GM12878 (cell line): ENCODE results near the gene PLEKHM2. TPM values are rescaled to one million over a fixed set of nuclear protein-coding genes. Genes with fewer than 3 reads are reported as not detected.
"Not testable (repeated sequence)": the region's sequence is repeated elsewhere in the genome, so short reads cannot be mapped to it uniquely, and the experiment has no call there.

ENCODE experiments used
- ATAC-seq: fragments of 200-7000 bp; cut with Tn5 transposase; 3 replicates; pipeline ENCODE4 v1.9.1; 2020; ENCODE audit warnings: mild to moderate bottlenecking, moderate library complexity
- BruUV-seq: library from RNA; stranded (reverse); fragments of 400-500 nt; replicated peaks from 2 replicates; lab custom pipeline; 2021; lab: Mats Ljungman, UMichigan
- CTCF ChIA-PET: fragments of 300-600 bp; sonication (Branson Sonifier 250); formaldehyde crosslinking; extraction: SDS; loops from one replicate; lab custom pipeline; 2021; ENCODE audit warnings: inconsistent platforms; lab: Yijun Ruan, JAX
- POLR2A ChIA-PET: fragments of 350-600 bp; formaldehyde crosslinking; extraction: SDS; loops from one replicate; lab custom pipeline; 2021; ENCODE audit warnings: inconsistent platforms; lab: Charles Lee
- RAD21 ChIA-PET: fragments of 300-600 bp; sonication (Branson Sonifier 250); formaldehyde crosslinking; loops from one replicate; lab custom pipeline; 2023; ENCODE audit warnings: antibody characterized with exemption; ENCODE audit not compliant: unreplicated experiment; lab: Charles Lee
- SMC1A ChIA-PET: fragments of 300-600 bp; sonication (Branson Sonifier 250); formaldehyde crosslinking; loops from one replicate; lab custom pipeline; 2023; ENCODE audit not compliant: unreplicated experiment, uncharacterized antibody; lab: Charles Lee
- DNase-seq: peaks from one replicate; pipeline ENCODE4 v3.0.0-alpha.2; 2011; ENCODE audit warnings: low read depth, low spot score
- FAIRE-seq: peaks from 3 replicates; lab custom pipeline; 2011; peaks lifted over from hg19 to GRCh38; lab: Jason Lieb, UNC
- H2AFZ ChIP-seq: 2 replicates; pipeline ENCODE4 v1.6.0; 2011; ENCODE audit warnings: low read depth, low read length, control low read depth; ENCODE audit not compliant: control insufficient read depth
- H3K27ac ChIP-seq: 2 replicates; pipeline ENCODE4 v1.5.1; 2011; ENCODE audit warnings: control low read depth; ENCODE audit not compliant: control insufficient read depth, insufficient read depth
- H3K27me3 ChIP-seq, 2 experiments: replicated peaks in 1 of 2; 2 replicates each; pipeline versions ENCODE4 v1.6.0 to v1.6.1; 2011; ENCODE audit warnings: low read length in 1 of 2; ENCODE audit not compliant: control insufficient read depth in 2 of 2, insufficient read depth in 2 of 2
- H3K36me3 ChIP-seq, 2 experiments: 2 replicates each; pipeline ENCODE4 v1.5.1; 2011; ENCODE audit warnings: low read length in 1 of 2; ENCODE audit not compliant: control insufficient read depth in 2 of 2, insufficient read depth in 2 of 2
- H3K4me1 ChIP-seq: 2 replicates; pipeline ENCODE4 v1.6.1; 2011; ENCODE audit warnings: mild to moderate bottlenecking, low read length, moderate library complexity, mixed read lengths; ENCODE audit not compliant: control insufficient read depth, insufficient read depth
- H3K4me2 ChIP-seq: 2 replicates; pipeline ENCODE4 v1.6.0; 2011; ENCODE audit warnings: control low read depth; ENCODE audit not compliant: control insufficient read depth, insufficient read depth
- H3K4me3 ChIP-seq: fragments of 200-600 bp; sonication (generic); 2 replicates; pipeline ENCODE4 v1.5.1; 2016
- H3K79me2 ChIP-seq: 2 replicates; pipeline ENCODE4 v1.6.0; 2011; ENCODE audit warnings: low read length; ENCODE audit not compliant: control insufficient read depth, insufficient read depth
- H3K9ac ChIP-seq: 2 replicates; pipeline ENCODE4 v1.8.0; 2011; ENCODE audit warnings: low read length, control low read depth, mixed read lengths; ENCODE audit not compliant: control insufficient read depth, insufficient read depth
- H3K9me3 ChIP-seq: replicated peaks from 3 replicates; pipeline ENCODE4 v1.5.1; 2011; ENCODE audit warnings: mild to moderate bottlenecking, low read length; ENCODE audit not compliant: control insufficient read depth, insufficient read depth
- H4K20me1 ChIP-seq: 2 replicates; pipeline ENCODE4 v1.6.0; 2011; ENCODE audit not compliant: control insufficient read depth, insufficient read depth
- HSF1 ChIP-seq: fragments of 150-350 bp; IDR thresholded peaks from 2 replicates; pipeline ENCODE4 v1.6.1; 2014; ENCODE audit warnings: mild to moderate bottlenecking, low read depth, low read length
- RB1 ChIP-seq: fragments of 450-650 bp; formaldehyde crosslinking; IDR thresholded peaks from 2 replicates; pipeline ENCODE4 v1.6.1; 2017; ENCODE audit warnings: mild to moderate bottlenecking, borderline replicate concordance
- RFX5 ChIP-seq: IDR thresholded peaks from 2 replicates; pipeline ENCODE4 v1.6.1; 2011; ENCODE audit warnings: low read depth, low read length, improper control_type of control experiment
- SMC3 ChIP-seq: IDR thresholded peaks from 2 replicates; pipeline ENCODE4 v1.6.1; 2011; ENCODE audit warnings: low read length, improper control_type of control experiment, borderline replicate concordance
- SRF ChIP-seq, 2 experiments: IDR thresholded peaks; 2 replicates each; pipeline ENCODE4 v1.6.1; 2011; ENCODE audit warnings: low read depth in 2 of 2, low read length in 2 of 2, mild to moderate bottlenecking in 1 of 2, moderate library complexity in 1 of 2
- SUPT20H ChIP-seq: IDR thresholded peaks from 2 replicates; pipeline ENCODE4 v1.6.1; 2011; ENCODE audit warnings: low read depth, mild to moderate bottlenecking, low read length, moderate library complexity, borderline replicate concordance; ENCODE audit not compliant: control insufficient read depth
- SUZ12 ChIP-seq: fragments of 200-600 bp; sonication (generic); IDR thresholded peaks from one replicate; pipeline ENCODE4 v1.6.1; 2018; ENCODE audit warnings: antibody characterized with exemption, mild to moderate bottlenecking; ENCODE audit not compliant: unreplicated experiment
- ZNF24 ChIP-seq: fragments of 450-650 bp; IDR thresholded peaks from 2 replicates; pipeline ENCODE4 v1.6.1; 2017; ENCODE audit warnings: antibody characterized with exemption, mild to moderate bottlenecking
- ZZZ3 ChIP-seq: IDR thresholded peaks from 2 replicates; pipeline ENCODE4 v1.6.1; 2011; ENCODE audit warnings: low read depth; ENCODE audit not compliant: control insufficient read depth, insufficient read length
- WGBS: methylation state at CpG from one replicate; pipeline ENCODE4 v1.1.6; 2016; ENCODE audit warnings: low lambda C conversion rate; ENCODE audit not compliant: insufficient replicate concordance, insufficient coverage; ENCODE audit errors: missing lambda C conversion rate; 5-methylcytosine and 5-hydroxymethylcytosine counted together
- in situ Hi-C: fragments of 300-500 bp; cut with MboI; formaldehyde crosslinking; loops from 9 replicates; pipeline ENCODE4 v1.14.3; 2018; ENCODE audit warnings: mixed read lengths
- intact Hi-C: fragments of 100-400 bp; cut with micrococcal nuclease; formaldehyde crosslinking; loops from one replicate; pipeline ENCODE4 v1.14.2; 2022; ENCODE audit not compliant: unreplicated experiment
- polyA plus RNA-seq, 11 experiments: library from polyadenylated mRNA; depleted of rRNA in 4 of 11; unstranded in 6 of 11; stranded (reverse) in 5 of 11; fragments of >200 nt; fragmentation: Nextera tagmentation in 4 of 11; fragmentation: Illumina TruSeq in 1 of 11; extraction: Ambion mirVana in 4 of 11; extraction: Trizol in 1 of 11; gene quantifications; 1 replicate in 1 of 11; 2 replicates in 10 of 11; pipeline versions ENCODE4 v1.2.1 to v1.2.3, GENCODE V29; 2011 to 2016; ENCODE audit warnings: inconsistent platforms in 2 of 11, missing spikeins in 2 of 11, low read depth in 1 of 11
- total RNA-seq, 4 experiments: library from RNA; depleted of rRNA in 3 of 4; stranded (reverse); fragments of >200 nt in 3 of 4; fragmentation: Illumina TruSeq in 1 of 4; extraction: Trizol in 1 of 4; gene quantifications; 2 replicates each; pipeline versions ENCODE4 v1.2.1 to v1.2.3, GENCODE V29; 2013 to 2021

PLEKHM2 gene
- total and polyA plus RNA-seq, 10 of the 15 experiments (the other 5 are each of a cell fraction or from before 2014, with no cell fraction given) = 0.37 to 55.2 (median 19.3) TPM

DNA sequence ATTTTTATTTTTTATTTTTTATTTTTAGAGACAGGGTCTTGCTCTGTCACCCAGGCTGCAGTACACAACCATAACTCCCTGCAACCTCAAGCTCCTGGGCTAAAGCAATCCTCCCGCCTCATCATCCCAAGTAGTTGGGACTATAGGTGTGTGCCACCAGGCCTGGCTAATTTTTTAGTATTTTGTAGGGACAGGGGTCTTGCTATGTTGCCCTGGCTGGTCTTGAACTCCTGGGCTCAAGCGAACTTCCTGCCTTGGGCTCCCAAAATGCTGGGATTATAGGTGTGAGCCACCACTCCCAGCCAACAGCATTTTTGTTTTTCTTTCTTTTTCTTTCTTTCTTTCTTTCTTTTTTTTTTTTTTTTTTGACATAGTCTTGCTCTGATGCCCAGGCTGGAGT, 14.1 kb downstream of the PLEKHM2 start:
- H3K79me2 ChIP-seq = peaks cover 40% of the 10 kb centered on the region
- H3K27ac ChIP-seq = no peak overlapping the region; the same call in 1 of the 2 replicates
- POLR2A ChIA-PET = interaction anchor here (1.1 to 3.7 kb wide), 4 partner anchors 9 to 44 kb away, joined by 3 to 22 read pairs (median 4); no protein-coding TSS in a partner anchor
- BruUV-seq = no TSS peak
- 86% methylated on average over 2 of the region's 2 CpGs for WGBS
- RAD21 ChIA-PET = interaction anchor here (0.6 to 2.8 kb wide), 10 partner anchors 12 to 112 kb away, joined by 3 to 22 read pairs (median 7); no protein-coding TSS in a partner anchor
- H4K20me1 ChIP-seq = no peaks in the 10 kb centered on the region
- SMC1A ChIA-PET = interaction anchor here (0.9 to 2.9 kb wide), 12 partner anchors 10 to 106 kb away, joined by 5 to 25 read pairs (median 8); no protein-coding TSS in a partner anchor
- H3K9ac ChIP-seq = no peak overlapping the region
- no peak overlapping the region for H2AFZ ChIP-seq
- no peak for FAIRE-seq
- peaks cover 14% of the 10 kb centered on the region for H3K4me1 ChIP-seq
- no peaks in the 10 kb centered on the region for H3K27me3 ChIP-seq
- intact Hi-C loops = loop anchor here (5.0 kb wide), 1 partner anchor 81 kb away; the partner anchor contains the start of gene DDI2
- H3K9me3 ChIP-seq = no peaks in the 10 kb centered on the region; the same call in 2 of the 3 replicates
- peaks cover 3% of the 10 kb centered on the region in 2 experiments; a peak in 2 of 4 replicates for H3K36me3 ChIP-seq
- peak overlapping the region; percentile 74 for H3K4me2 ChIP-seq
- H3K4me3 ChIP-seq = no peak overlapping the region
- in situ Hi-C loops = no loop called here
- DNase-seq = no peak
- TF ChIP-seq RFX5 (no peak), SUZ12 (no peak), HSF1 (no peak), ZNF24 (no peak), SRF (IDR thresholded peaks at IDR 0.05; ENCODE audit: low read depth in 2 of 2, low read length in 2 of 2) (no peak), ZZZ3 (no peak), RB1 (no peak), SUPT20H (no peak), SMC3 (no peak)
- CTCF ChIA-PET = interaction anchor here (1.1 to 3.2 kb wide), 5 partner anchors 13 to 309 kb away, joined by 3 to 23 read pairs (median 5); no protein-coding TSS in a partner anchor
- ATAC-seq = no peak

DNA sequence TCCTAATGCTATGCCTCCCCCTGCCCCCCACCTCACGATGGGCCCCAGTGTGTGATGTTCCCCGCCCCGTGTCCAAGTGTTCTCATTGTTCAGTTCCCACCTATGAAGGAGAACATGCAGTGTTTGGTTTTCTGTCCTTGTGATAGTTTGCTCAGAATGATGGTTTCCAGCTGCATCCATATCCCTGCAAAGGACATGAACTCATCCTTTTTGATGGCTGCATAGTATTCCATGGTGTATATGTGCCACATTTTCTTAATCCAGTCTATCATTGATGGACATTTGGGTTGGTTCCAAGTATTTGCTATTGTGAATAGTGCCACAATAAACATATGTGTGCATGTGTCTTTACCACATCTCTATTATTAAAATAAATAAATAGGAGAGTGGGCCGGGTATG, 15.2 kb downstream of the PLEKHM2 start:
- POLR2A ChIA-PET, RAD21 ChIA-PET, SMC1A ChIA-PET, ATAC-seq, H3K9me3 ChIP-seq, DNase-seq, H2AFZ ChIP-seq, in situ Hi-C loops, H3K27me3 ChIP-seq, FAIRE-seq, BruUV-seq, CTCF ChIA-PET, H3K36me3 ChIP-seq, H3K9ac ChIP-seq, H3K4me2 ChIP-seq, H3K4me3 ChIP-seq, H4K20me1 ChIP-seq, H3K27ac ChIP-seq: not testable (repeated sequence)
- H3K4me1 ChIP-seq = peaks cover 14% of the 10 kb centered on the region
- WGBS = 90% methylated on average over 4 of the region's 4 CpGs
- intact Hi-C loops = loop anchor here (5.0 kb wide), 1 partner anchor 82 kb away; the partner anchor contains the start of gene DDI2
- H3K79me2 ChIP-seq = peaks cover 33% of the 10 kb centered on the region
